ENCODE results near the gene FANCG.

FANCG gene

DNA sequence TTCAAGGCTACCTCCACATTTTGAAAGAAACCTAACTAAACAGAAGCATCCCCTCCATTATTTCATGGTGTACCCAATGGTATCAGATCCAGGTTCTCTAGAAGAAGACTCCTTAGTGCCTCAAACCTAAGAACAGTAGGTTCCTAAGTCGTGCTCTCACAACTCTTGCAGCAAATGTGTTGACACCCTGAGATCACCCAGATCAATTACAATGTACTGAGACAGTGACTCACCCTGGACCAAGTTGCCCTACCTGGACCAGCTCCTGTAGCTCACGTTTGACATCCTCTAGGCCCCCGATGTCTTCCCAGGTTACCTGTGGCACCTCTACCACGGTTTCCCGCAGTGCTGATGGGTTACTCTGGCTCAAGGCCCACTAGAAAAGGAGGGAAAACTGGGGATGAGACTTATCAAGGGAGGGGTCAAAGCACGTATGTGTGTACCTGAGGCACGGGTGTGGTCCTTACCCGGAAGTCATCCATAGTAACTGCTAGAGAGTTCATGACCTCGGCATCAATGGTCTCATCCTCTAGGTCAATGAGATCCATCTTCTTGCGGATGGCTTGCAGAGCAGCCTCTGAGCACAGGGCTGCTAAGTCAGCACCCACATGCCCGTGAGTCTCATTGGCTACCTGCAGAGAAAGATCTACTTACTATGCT, 19.1 kb downstream of the FANCG start:
- peak; percentile 38 for DNase-seq

DNA sequence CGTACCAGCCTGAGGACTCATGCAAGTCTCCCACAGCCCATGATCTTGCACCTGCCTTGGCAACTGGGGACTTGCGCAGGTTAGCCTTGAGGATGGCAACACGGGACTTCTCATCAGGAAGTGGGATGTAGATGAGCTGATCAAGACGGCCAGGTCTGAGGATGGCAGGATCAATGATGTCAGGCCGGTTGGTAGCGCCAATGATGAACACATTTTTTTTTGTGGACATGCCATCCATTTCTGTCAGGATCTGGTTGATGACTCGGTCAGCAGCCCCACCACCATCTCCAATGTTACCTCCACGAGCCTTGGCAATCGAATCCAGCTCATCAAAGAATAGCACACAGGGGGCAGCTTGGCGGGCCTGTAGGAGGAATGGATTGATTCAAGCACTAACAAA, 20.3 kb downstream of the FANCG start:
- DNase-seq: peak; percentile 54

DNA sequence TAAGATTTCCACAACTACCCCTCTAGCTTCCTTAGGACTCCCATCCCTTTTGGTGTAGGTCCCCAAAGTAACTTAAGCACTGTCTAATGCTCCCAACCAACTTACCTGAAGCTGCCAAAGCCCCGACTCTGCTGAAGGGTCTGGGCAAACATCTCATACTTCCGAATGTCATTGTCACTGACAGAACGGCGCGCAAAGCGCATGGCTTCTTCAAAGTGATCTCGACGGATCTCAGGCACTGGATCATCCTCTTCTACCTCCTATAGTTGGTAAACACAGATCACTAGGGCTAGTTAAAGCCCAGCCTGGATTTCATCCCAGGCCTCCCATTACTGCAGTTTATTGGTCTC, 22.5 kb downstream of the FANCG start:
- peak; percentile 53 for DNase-seq

DNA sequence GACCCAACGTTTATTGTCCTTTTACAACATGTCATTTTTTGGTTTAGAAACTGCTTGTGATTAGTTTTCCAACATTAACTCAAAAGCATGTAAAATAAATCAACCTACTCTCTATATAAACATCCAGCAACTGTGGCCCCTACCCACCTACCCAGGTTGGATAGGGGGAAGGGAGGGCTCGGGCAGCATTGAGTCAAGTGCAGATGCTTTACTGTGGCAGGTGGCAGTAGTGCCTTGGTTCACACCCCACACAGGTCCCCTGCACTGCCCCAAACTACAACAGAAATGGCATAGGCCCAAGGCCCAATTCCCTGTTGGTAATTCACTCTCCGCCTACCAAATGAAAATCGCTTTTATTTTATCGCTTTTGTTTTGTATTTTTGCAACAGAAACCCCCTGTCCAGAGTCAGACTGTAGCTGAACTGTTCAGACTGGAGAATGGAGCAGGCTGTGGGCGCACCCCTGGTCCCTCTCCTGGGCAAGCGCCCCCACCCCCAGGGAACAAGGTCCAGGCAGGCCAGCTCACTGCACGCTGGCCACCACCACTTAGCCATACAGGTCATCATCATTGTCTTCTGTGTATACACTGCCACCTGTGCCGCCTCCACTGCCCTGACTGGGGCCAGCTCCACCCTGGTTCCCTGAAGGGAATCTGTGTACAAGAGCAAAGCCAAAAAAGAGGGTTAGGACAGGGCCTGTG, 23.0 kb downstream of the FANCG start:
- peak; percentile 59 for DNase-seq

DNA sequence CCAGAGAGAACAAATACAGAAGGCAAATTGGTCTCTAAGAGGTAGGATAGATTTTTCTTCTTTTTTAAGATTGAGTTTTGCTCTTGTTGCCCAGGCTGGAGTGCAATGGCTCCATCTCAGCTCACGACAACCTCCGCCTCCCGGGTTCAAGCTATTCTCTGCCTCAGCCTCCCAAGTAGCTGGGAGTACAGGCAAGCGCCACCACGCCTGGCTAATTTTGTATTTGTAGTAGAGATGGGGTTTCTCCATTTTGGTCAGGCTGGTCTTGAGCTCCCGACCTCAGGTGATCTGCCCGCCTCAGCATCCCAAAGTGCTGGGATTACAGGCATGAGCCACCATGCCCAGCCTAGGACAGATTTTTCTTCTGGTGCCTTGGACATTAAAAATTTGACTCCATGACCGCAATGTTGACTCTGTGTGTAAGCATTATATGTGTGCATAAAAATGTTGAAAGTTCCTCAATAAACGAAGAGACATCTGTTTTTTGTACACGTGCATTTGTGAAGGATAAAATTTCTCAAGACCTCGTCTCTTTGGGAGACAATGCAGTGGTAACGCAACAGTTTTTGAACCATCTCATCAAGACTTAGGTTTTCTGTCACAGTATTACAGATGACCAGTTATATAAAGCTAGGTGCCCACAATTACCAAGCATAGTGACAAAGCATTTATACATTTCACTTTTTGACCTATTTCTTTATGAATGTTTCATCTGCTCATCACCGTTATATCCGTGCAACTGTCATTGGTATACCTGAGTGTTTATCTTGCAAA, 24.7 kb downstream of the FANCG start:
- DNase-seq: peak; percentile 34

DNA sequence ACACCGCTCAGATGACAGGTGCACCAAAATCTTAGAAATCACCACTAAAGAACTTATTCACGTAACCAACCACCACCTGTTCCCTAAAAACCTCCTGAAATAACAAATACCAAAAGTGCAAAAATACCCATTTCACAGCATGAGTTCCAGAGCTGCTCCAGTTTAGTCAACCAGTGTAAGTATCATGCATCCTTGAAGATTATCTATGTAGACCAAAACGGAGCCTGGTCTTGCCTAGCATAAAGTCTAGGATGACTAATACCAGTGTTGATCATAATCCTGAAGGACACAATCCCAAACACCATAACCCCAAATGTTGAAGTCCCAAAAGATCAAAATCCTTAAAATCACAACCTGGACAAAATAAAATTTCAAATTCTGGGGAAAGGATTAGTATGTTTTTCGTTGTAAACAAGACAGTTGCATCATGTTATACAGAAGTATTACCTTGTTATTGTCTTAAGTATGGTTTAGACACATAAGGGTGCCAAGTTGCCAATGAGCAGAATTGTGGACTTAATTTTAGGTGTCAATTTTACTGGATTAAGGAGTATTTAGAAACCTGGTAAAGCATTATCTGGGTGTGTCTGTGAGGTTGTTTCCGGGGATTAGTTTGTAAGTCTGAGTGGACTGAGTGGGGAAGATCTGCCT, 25.4 kb downstream of the FANCG start:
- no peak for DNase-seq

DNA sequence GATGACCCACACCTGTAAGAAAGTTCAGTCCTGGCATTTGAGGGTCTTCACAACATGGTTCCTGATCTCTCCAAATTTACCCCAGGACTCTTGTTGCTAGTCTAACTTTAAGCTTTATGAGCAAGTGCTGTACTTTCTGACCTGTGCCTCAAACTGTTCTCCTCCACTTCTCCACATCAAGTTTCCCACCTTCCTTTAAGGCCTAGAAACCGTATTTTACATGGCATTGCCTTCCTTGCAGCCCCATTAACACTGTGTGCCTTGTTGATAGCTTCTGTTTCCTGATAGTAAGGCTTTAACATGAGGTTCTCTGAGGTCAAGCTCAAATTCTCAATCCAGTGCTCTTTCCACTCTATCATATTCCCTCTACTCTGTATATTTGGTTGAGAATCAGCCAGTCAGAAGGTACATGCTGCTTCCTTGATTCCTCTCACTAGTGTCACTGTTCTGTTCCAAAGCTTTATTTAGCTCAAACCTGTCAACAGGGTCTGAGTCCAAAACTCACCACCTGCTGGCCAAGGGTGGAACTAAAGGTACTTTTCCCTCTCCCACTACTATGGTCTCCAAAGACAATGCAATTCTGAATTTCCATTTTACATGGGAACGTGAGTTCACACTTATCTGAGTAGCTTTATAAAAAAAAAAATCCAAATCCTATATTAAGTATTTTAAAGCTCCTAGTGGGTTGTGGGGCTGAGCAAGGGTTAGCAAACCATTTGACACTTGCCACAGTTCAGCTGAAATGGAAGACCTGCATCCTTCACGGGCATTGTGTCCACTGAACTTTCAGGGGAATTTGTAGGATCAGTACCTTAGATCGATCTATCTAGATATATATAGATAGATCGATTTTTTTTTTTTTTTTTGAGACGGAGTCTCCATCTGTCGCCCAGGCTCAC, 28.4 kb downstream of the FANCG start:
- peak; percentile 78 for DNase-seq

DNA sequence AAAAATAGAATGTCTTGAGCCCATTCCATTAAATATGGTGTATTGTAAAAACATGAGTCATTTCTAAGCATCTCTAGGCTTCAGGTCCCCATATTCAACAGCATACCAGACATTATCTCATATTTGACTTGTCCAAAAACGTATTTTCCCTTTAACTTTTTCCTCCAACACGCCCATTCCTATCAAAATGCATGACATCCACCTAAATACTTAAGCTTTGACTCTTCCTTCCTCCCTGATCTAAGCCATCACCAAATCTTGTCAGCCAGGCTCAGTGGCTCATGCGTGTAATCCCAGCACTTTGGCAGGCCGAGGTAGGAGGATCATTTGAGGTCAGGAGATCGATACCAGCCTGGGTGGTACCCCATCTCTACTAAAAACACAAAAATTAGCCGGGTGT, 31.2 kb downstream of the FANCG start:
- DNase-seq: no peak

DNA sequence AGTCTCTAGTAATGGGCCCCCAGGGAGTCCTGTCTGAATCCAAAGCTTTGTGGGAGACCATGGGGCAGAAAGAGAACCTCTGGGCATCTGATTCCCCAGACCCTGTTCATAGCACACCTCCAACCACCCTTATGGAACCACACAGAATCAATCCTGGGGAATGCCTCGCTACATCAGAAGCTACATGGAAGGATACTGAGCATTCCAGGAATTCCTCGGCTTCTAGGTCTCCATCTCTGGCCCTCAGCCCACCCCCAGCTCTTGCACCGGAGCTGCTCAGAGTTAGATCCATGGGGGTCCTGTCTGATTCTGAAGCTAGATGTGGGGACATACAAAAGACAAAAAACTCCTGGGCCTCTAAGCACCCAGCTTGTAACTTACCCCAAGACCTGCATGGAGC, 35.7 kb downstream of the FANCG start:
- DNase-seq: no peak

DNA sequence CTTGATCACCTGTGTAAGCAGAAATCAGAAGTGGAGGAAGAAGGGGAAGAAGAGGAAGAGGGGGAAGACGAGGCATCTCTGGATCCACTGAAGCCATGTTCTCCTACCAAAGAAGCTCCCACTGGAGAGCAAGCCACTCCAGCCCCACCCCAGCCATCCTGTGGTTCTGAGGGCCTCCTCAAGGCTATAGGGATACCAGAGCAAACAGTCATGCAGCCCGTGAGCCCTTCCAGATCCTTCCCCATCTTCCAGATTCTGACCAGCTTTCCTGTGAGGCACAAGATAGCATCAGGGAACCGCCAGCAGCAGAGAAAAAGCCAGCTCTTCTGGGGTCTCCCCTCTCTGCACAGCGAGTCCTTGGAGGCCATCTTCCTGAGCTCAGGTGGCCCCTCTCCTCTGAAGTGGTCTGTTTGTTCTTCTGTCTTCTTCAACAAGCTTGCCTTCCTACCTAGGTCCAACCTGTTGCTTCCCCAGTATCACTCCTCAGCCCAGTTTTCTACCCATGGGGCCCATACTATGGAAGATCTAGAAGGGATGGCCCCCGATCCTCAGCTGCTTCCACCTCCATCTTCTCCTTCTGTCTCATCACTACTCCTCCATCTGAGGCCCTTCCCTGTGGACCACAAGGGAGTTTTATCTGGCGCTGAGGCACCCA, 36.7 kb downstream of the FANCG start:
- no peak for DNase-seq

DNA sequence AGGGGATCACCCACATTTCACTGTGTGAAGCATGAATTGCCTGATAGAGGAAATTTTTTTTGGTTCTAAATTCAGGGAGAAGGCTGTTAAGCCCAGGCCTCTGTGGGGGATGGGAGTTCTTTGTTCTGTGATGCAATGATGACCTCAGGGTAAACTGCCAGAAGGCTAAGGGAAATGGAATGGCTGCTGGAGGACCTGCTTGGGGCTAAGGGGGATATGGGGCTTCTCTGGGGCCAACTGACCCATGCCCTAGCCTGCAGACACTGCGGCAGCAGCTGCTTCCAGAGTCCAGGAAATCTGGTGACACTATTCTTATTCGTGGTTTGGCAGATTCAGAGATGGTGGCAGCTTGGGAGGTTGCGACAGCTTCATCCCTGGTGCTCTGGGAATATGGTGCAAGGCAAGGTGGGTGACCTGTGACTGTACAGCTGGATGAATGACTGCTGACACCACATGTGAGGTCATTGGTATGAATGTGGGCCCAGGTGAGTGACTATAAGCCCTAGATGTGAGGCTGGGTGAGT, 37.6 kb downstream of the FANCG start:
- DNase-seq: no peak

DNA sequence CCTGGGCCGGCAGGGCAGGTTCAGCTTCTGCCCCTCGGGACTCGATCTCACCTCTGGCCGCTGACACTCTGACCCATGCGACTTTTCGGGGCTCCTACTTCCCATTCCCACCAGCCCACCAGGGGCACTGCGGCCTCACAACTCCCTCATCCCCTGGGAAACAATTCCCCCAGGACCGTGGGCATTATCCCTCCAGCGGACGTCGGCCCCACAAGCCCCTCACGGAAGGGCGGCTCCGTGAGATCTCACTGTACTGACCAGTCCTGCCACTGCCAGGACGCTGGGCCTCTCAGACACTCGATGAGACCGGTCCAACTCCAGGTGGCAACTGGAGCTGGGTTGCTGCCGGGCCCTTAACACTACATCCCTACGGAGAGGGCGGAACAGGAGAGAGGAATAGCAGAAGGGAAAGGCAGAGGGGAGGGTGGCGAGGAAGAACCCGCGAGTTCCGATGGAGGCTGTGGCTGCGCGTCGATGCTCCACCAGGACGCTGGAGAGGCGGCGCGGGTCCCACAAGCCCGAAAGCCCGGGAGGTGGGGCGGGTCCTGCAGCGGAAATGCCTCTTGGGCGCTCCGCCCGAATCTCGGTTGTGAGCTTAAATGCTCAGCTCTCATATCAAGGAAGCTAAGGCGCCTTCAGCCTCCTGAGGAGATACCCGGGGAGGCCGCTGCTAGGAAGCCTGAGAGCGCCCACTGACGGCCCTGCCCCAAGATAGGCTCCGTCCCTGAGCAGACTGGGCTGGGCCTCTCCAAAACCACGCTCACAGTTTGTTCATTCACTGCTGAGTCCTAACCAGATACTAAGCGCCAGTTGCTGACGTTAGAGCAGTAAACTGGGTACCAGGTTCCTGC, 43.7 kb downstream of the FANCG start:
- DNase-seq: peak; percentile 77

DNA sequence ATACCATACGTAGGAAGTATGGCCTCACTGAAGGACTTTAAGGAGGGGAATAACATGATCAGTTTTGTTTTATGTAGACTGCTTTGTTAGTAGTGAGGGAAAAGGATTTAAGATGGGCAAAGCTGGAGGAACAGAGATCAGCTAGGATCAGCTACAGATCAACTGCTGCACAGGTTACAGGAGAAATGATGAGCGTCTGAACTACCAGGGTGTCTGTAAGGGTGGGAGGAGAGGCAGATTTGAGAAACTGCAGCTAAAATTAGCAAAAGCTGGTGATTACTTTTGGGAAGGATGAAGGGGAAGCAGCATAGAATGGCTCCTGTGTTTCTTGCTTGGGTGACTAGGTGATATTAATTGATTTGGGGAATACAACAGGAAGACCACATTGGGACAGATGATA, 46.6 kb downstream of the FANCG start:
- no peak for DNase-seq

DNA sequence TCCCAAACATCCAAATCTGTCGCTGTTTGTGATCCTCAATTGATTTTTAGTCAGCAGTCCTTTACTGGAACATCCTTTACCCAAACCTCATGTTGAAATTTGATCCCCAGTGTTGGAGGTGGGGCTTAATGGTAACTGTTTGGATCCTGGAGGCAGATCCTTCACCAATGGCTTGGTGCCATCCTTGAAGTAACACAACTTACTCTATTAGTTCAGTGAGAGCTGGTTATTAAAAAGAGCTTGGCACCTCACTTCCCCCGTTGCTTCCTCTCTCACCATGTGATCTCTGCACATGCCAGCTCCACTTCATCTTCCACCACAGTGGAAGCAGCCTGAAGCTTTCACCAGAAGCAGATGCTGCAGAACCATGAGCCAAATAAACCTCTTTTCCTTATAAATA, 49.9 kb downstream of the FANCG start:
- no peak for DNase-seq

DNA sequence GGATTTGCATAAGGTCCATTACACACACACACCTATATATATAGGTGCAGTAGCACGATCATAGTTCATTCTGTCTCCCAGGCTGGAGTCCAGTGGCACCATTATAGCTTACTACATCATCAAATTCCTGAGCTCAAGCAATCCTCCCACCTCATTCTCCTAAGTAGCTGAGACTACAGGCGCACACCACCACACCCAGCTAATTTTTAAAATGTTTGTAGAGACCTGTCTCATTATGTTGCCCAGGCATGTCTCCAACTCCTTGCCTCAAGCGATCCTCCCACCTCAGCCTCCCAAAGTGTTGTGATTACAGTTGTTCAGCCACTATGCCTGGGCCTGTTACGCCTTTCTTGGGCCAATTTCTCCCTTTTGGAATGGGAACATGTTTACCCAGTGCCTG, 50.5 kb downstream of the FANCG start:
- DNase-seq: no peak

DNA sequence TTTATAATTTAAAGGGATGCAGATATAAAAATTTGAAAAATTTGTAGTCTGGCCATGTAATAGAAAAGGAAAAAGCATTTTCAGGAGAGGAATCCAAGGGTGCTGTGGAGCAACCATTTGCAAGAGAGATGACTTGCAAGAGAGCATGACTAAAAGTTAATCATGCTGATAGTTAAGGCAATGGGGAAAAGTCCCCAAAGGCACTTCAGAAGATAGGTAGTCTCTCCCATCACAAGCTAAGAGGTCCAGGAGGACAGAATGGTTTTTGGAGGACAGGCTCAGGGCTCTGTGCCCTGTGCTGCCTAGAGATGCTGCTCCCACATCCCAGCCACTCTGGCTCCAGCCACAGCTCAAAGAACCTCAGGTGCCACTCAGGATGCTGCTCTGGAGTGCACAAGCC, 51.4 kb downstream of the FANCG start:
- DNase-seq: no peak

DNA sequence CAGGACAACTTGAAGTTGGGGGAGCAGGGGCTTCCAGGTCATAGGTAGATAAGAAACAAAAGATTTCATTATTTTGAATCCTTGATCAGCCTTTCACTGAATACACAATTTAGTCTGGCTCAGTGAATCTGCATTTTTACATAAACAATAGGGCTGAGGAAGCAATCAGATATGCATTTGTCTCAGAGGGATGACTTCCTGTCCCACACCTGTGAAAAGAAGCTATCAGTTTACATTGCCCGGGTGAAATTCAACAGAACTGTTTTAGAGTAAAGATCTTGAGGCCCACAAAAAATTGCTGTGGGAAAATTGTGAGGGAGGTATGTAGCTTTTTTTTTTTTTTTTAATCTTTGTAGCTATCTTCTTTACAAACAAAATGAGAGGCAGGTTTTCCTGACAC, 51.9 kb downstream of the FANCG start:
- no peak for DNase-seq

DNA sequence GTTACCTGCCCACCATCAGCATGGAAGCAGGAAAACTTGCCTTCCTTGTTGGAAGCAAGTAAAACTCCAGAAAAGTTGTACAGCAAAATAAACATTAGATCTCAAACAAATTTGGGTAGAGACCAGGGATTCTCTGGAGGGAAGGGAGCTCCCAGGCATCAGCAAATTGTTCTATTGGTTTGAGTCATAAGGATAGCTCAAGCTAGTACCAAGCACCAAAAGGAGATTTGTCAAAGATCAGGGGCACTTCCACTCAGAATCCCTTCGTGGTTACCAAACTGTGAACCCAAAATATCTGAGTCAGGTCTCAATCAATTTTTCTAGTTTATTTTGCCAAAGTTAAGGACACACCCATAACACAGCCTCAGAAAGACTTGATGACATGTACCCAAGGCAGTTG, 52.4 kb downstream of the FANCG start:
- DNase-seq: no peak

DNA sequence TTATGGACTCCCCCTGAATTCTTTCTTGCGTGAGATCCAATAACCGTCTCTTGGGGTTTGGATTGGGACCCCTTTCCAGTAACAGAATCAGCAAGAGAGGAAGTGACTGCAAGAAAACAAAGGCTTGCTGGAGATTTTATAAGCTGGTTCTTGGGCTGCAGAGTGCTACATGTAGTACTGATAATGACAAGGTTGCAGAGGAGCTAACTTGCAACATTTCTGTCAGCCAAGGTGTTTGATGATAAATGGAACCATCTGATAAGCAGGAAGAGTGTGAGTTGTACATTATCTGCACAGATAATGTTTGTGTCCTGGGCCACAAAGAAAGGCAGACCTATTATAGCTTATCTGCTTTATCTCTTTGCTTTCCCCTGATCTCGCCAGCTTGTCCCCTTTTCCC, 53.1 kb downstream of the FANCG start:
- DNase-seq: no peak
